Measurements from ENCODE around the gene FAM98A.
A peak's percentile ranks its signal among the peaks of the same experiment; 100 is the strongest.

FAM98A gene

GRCh38 chr2:33599175-33599942, at the start of gene FAM98A:
Gene FAM98A, minus strand, starts transcription at chr2:33599299. Its CDS starts 78 bp downstream, at chr2:33599221.
- peak; percentile 100 for DNase-seq

DNA sequence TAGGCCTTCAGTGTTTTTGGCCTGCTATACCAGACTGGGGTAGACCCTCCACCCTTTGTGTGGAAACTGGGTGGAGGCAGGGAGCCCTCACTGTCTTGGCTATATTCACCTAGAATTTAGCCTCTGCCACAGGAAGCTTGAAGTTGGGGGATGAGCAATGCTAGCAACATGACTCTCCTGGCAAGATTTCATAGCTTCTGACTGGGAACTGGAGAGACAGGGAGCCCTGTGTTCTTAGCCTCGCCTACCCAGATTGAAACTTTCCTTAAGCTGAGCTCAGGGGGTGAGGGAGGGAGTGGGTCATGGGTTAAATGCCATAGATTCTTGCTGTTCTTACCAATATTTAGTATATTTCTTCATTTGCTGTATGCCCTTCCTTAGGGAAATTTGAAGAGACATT, 46.8 kb upstream of the FAM98A start:
- no peak for DNase-seq

GRCh38 chr2:33644215-33644614, 45.1 kb upstream of the FAM98A start:
- no peak for DNase-seq

GRCh38 chr2:33636001-33636400, 36.9 kb upstream of the FAM98A start:
- DNase-seq, result no peak

DNA sequence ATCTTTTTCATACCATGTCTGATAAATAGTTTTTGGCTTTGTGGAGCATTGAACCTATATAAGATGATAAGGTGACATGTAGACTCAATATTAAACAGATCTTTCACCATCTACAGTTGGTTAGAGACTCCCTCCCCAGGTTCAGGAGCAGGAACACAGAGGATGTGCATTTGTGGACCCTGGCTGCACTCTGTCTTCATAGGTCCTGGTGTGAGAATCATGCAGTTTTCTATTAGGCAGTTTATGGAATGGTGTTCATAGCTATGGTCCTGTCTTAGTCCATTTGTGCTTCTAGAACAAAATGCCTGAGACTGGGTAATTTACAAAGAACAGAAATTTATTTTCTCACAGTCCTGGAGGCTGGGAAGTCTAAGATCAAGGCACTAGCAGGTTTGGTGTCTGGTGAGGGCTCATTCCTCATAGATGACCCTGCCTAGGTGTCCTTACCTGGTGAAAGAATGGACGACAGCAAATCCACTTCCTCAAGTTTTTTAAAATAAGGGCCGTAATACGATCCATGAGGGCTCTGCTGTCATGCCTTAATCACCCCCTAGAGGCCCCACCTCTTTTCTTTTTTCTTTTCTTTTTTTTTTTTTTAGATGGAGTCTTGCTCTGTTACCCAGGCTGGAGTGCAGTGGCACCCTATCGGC, 35.3 kb upstream of the FAM98A start:
- no peak for DNase-seq

DNA sequence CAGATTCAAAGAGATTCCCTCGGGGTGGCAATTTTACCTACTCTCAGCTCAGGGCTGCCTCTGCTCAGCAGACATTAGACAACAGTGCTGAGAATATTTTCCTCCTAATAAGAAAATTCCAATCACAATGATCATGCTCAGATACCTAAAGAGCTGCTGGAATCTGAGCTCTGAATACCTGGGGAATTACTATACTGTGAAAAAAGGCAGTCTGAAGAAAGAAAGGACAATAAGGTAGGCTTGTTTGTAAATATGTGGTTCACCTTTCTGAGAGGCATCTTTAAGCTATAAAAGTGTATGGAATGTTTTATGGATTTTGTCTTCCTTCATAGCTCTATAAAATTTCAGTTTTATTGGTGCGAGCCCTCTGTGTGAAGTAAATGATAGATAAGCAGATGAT, 34.2 kb upstream of the FAM98A start:
- no peak for DNase-seq

DNA sequence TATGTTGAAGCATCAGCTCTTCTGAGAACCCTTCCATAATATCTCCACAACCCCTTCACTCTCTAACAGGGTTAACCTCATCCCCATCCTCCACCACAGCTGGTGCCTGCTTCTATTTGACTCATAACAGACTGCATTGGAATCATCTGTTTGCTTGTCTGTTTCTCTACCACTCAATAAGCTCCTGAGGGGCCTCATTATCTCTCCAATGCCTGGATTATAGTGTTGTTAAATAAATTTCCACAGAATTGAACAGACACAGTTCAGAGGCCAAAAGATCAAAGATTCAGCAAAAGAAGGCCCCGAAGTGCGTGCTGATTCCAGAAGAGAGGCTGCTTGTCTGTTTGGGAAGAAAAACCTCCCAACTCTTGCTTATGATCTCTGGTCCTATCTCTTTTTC, 33.7 kb upstream of the FAM98A start:
- DNase-seq, result no peak

DNA sequence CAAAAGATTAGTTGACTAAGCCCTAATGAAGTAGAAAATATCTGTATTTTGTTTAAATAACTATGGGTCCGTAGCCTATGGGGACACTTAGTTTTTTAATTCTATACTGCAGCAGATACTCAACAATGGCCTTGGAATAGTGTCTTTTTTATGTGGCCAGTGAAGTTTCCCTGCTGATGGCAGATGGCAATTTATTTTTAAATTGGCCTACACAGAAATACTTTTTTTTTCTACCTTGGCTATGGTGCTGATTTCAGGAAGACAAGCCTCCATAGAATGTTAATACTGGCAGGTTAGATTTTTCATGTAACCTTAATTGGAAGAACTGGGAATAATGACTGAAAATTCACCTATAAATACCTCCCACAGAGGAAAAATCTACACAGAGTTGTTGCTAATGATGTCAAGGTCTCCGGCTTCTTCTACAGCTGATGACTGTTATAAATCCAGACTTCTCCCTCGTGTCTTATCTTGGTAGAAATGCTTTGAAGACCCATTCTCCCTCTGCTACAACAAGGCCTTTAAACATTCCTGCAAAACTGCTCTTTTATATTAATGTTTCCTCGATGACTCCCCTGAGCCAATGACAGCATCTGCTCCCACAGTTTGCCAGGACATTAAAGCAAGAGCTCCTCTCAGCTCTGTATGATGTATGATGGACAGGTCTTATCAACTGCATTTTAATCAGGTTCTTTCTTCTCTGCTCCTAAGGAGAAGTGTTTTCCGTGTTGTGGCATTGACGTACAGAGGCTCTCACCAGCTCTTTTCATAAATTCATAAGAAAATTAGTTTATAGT, 29.1 kb upstream of the FAM98A start:
- no peak for DNase-seq

DNA sequence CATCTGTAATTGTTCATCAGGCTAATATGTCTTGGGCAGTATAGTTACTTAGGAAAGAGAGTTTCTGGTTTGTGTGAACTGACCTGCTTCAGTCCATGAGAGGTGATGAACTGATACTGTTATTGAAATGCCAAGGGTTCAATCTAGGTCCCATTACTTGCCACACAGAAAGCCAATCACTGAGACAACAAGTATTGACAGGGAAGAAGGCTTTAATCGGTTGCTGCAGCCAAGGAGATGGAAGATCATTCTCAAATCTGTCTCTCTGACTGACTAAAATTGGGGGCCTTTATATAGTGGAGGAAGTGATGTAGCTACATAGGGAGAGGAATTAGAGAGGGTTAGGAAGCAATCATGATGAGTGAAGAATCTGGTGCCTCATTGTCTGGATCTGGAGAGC, 19.9 kb upstream of the FAM98A start:
- DNase-seq, result no peak

DNA sequence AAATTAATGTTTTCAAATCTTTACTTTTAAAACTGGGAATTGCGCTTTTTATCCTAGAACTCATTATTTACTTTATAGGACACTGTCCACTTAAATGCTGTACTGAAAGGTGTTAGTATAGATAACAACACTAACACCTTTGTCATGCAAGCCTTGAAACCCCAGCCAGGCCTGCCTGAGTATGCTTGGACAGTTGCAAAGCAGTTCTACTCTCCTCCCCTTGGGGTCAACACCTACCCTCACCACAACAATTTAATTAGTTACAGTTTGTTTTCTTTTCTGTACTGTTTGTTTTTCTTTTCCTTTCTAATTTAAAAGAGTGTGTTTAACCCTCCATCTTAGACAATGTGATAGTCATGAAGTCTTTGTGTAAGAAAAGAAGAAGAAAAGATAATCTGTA, 18.9 kb upstream of the FAM98A start:
- no peak for DNase-seq

GRCh38 chr2:33617401-33617800, 18.3 kb upstream of the FAM98A start:
- DNase-seq, result no peak

- no peak for DNase-seq
Observed at GRCh38 chr2:33616873-33617272, 17.8 kb upstream of the FAM98A start.

DNA sequence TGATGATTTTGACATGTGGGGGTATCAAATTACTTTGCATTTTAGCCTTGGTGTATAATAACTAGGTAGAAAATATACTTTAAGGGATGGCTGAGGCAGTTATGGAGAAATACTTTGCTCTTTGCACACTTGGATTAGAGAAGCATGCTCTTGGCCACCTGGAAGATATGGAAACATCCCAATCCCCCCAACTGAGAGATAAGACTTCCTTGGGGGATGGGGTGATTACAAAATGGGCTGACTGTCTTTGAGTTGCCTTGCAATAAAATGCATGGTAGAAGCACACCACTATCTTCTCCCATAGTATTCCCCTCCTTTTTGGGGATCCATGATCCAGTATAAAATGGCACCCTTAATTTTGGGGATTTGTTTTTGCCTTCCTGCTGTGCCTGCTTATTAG, 15.1 kb upstream of the FAM98A start:
- DNase-seq, result no peak

GRCh38 chr2:33607905-33608304, 8.8 kb upstream of the FAM98A start:
- no peak for DNase-seq

DNA sequence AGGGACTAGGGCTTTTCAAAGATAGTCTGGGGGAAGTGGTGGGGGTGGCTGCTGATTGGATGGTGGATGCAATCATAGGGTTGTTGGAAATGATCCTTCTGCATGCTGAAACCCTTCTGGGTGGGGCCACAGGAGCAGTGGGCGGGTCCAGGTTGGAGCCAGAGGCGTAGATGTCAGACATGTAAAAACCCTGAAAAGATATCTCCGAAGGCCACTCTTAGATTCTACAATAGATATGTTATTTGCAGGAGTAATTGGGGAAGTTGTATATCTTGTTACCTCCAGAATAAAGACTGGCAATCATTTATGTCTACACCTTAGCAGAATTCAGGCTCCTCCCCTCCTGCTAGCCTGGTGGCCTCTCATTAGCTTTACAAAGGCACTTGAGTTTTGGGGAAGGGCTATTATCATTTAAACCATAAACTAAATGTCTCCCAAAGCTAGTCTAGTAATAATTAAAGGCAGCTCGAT, 8.2 kb upstream of the FAM98A start:
- DNase-seq, result no peak

DNA sequence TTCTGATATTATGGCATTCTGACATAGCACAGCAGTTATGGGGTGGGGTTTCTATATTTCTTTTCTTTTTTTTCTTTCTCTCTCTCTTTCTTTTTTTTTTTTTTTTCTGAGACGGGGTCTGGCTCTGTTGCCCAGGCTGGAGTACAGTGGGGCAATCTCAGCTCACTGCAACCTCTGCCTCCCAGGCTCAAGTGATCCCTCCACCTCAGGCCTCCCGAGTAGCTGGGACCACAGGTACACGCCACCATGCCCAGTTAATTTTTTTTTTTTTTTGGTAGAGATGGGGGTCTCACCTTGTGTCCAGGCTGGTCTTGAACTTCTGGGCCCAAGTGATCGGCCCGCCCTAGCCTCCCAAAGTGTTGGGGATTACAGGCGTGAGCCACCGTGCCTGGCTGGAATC, 7.5 kb upstream of the FAM98A start:
- no peak for DNase-seq

DNA sequence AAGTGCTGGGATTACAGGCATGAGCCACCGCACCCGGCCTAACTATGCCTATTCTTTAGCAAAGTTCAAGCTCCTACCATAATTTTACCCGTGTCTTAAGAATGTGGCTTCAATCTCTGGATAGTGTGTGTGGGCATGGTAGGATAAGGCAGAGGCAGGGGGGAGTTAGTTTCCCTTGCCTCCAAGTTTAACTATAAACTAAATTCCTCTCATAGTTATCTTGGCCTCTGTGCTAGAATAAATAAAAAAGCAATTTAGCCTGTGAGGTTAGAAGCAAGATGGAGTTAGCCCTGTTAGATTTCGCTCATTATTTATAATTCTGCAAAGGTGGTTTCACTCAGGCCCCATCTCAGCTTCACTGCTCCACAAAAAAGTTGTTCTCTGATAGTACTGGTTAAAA, 7.0 kb upstream of the FAM98A start:
- no peak for DNase-seq

DNA sequence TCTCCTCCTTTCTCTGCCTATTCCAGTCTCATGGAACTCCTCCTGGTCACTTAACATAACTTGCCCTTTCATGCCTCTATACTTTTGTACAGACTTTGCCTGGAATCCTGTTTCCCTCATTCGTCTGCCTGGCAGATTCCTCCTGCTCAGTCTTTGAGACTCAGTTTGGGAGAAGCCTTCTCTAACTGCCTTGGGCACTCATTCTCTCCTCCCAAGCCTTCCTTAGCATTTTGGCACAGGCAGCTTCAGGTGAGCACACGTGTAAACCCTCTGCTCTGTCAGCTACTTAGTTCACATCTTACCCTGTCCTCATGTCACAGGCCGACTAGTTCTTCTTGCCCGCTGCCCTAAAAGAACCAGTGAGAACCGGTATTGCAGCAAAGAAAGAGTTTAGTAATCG, 6.0 kb upstream of the FAM98A start:
- DNase-seq, result no peak

DNA sequence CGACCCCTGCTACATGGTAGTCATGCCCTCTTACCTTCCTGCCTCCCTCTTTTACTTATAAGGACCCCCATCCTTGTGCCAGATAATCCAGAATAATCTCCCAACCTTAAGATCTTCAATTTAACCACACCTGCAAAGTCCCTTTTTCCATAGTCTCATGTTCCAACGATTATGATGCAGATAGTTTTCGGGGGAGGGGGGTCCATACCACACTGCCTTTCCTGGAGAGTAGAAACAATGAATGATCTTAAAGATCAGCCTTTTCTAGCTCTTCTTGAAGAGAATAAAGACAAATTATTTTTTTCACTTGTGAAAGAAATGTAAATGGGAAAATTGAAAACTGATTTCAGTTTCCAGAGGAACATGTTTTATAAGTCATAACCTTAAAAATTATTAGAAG, 4.3 kb upstream of the FAM98A start:
- no peak for DNase-seq

- no peak for DNase-seq
Observed at GRCh38 chr2:33602201-33602830, 3.2 kb upstream of the FAM98A start.

GRCh38 chr2:33599943-33600192, 769 bp upstream of the FAM98A start:
- DNase-seq, result no peak

GRCh38 chr2:33598561-33599174, 431 bp downstream of the FAM98A start:
- peak; percentile 39 for DNase-seq

GRCh38 chr2:33597026-33597425, 2.1 kb downstream of the FAM98A start:
- no peak for DNase-seq
